Esophagus (tissue), 2 donors: ENCODE results near the gene UQCRQ. TPM values are rescaled to one million over a fixed set of nuclear protein-coding genes. Genes with fewer than 3 reads are reported as not detected.

Experiments used
- H3K27ac ChIP-seq, 2 donors: one replicate each; pipeline ENCODE4 v1.5.1; 2013; ENCODE audit warnings: low read depth in 2 of 2, mild to moderate bottlenecking in 2 of 2, inconsistent platforms in 1 of 2, low read length in 1 of 2, moderate library complexity in 1 of 2
- H3K27me3 ChIP-seq, 2 donors: one replicate each; pipeline ENCODE4 v1.6.1; 2013; ENCODE audit warnings: low read length in 2 of 2, control low read depth in 1 of 2, mild to moderate bottlenecking in 1 of 2; ENCODE audit not compliant: insufficient read depth in 2 of 2, control insufficient read depth in 1 of 2
- H3K36me3 ChIP-seq, 2 donors: one replicate each; pipeline ENCODE4 v1.6.1; 2013; ENCODE audit warnings: low read length in 1 of 2; ENCODE audit not compliant: control insufficient read depth in 2 of 2, insufficient read depth in 2 of 2
- H3K4me1 ChIP-seq, 2 donors: one replicate each; pipeline ENCODE4 v1.6.1; 2013; ENCODE audit warnings: low read length in 1 of 2; ENCODE audit not compliant: control insufficient read depth in 2 of 2, insufficient read depth in 2 of 2
- H3K4me3 ChIP-seq, 2 donors: one replicate each; pipeline ENCODE4 v1.5.1; 2013; ENCODE audit warnings: low read length in 2 of 2, mild to moderate bottlenecking in 2 of 2, low read depth in 1 of 2, moderate library complexity in 1 of 2
- H3K9me3 ChIP-seq, 2 donors: one replicate each; pipeline ENCODE4 v1.6.1; 2013; ENCODE audit warnings: mild to moderate bottlenecking in 2 of 2, low read depth in 1 of 2, low read length in 1 of 2, moderate library complexity in 1 of 2; ENCODE audit not compliant: control insufficient read depth in 2 of 2, insufficient read depth in 1 of 2
- WGBS, 2 donors: extraction: QIAGEN DNeasy Blood & Tissue Kit; methylation state at CpG; one replicate each; pipeline ENCODE4 v1.1.7; 2013; 5-methylcytosine and 5-hydroxymethylcytosine counted together
- polyA plus RNA-seq, 2 donors: library from polyadenylated mRNA; stranded (reverse); fragments of 200-250 nt; gene quantifications; one replicate each; pipeline ENCODE4 v1.2.3, GENCODE V29; 2013
- donor health status: healthy with polysubstance abuse.
- donor health status: Bipolar disorder and iron deficiency.

The UQCRQ gene
- polyA plus RNA-seq, 2 donors, result 351 to 424 TPM

DNA sequence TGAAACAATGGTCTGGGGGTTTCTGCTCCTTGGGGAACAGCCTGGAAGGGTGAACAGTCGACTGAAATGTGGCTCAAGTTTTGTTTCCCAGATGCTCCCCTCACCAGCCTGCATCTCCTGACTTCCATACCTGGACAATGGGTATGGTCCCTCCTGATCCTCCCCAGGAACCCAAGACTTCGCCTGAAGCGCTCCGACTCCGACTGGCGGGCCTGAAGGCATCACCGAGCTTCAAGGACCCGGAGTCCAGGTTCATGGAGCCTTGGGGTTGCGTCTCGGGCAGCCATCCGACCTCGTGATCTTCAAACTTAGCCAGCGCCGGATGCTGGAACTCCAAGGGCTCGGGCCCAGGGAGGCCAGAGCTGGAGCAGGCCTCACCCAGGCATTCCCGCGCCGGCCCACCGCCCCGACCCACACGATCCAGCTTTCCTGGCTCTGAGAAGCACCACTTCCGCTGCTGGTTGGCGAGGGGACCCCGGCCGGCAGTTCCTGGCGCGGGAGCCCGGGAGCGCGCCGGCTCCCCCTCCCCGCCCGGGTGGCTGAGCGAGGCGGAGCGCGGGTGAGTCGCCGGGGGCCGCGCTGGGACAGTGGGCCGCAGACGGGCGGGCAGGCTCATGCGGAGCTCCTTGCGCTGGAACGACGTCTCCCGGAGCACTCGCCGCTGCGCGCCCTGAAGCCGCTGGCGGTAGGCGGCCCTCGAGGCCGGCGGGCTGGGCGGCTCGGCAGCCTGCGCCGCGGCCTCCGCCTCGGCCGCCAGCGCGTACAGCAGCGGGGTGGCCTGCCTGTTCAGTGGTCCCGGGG is 41.2 kb upstream of the UQCRQ start:
- Histone ChIP-seq H3K4me3 (peak overlapping the region in 1 of 2 donors; percentile 43), H3K36me3 (peaks cover 5 to 6% of the 10 kb centered on the region in 2 donors), H3K4me1 (peaks cover 0 to 18% of the 10 kb centered on the region in 2 donors), H3K27ac (no peak overlapping the region), H3K27me3 (no peaks in the 10 kb centered on the region), H3K9me3 (peaks cover 0 to 3% of the 10 kb centered on the region in 2 donors)
- 53 to 70% methylated on average over 46 to 71 of the region's 71 CpGs for WGBS, 2 donors

DNA sequence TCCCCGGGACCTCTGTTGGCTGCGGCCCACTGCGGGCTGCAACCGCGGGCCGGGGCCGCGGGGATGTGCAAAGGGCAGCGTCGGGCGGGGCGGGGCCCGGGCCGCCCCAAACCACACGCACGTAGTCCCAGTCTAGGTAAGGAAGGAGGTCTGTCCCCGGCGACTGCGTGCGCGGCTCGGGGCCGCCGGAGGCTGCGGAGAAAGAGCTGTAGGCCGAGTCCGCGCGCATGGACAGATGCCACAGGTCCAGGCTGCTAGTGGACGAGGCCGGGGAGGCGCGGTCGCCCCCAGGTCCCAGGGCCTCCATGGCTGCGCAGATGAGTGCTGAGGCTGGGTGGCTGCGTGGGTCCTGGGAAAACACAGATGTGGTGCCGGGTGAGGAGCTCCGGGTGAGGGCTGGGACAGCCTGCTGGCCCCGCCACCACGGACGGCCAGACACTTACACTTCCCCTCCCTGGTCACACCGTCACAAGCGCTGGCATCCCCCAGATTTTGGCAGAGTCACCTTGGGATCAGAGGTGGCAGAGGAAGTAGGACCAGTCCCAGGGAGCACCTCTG is 40.5 kb upstream of the UQCRQ start:
- Histone ChIP-seq H3K4me1 (peaks cover 0 to 18% of the 10 kb centered on the region in 2 donors), H3K36me3 (peaks cover 5 to 6% of the 10 kb centered on the region in 2 donors), H3K27me3 (no peaks in the 10 kb centered on the region), H3K4me3 (peak overlapping the region in 1 of 2 donors; percentile 43), H3K27ac (no peak overlapping the region), H3K9me3 (peaks cover 0 to 3% of the 10 kb centered on the region in 2 donors)
- 50 to 52% methylated on average over 39 to 43 of the region's 43 CpGs for WGBS, 2 donors

DNA sequence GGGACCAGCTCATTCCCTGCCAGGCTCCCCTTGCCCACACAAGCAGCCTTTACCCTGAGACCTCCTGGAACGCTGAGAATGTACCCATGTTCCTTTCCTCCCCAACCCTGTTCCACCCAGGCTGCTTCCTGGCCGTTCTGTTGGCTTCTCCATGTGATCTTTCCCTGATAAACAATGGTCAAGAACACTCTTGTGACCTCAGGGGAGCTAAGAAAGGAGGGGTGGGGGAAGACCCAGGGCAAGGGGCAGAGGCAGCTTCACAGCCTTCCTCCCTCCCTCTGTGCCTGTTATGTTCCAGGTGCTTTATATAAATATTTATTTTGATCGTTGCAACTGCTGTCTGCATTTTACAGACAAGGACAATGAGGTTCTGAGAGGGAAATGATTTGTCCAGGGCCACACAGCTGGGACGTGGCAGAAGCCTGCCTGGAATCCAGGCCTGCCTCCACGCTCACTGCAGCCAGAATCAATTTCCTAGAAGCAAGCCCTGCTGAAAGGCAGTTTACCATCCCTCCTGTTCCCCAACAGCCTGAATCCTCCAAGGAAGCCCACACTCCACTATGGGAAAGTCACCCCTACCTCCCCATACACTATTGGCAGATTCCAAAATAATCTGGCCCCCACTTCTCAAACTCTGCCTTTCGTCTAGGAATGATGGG is 39.9 kb upstream of the UQCRQ start:
- H3K36me3 ChIP-seq, result peaks cover 5 to 6% of the 10 kb centered on the region in 2 donors
- no peaks in the 10 kb centered on the region for H3K27me3 ChIP-seq
- peaks cover 0 to 3% of the 10 kb centered on the region in 2 donors for H3K9me3 ChIP-seq
- peaks cover 0 to 18% of the 10 kb centered on the region in 2 donors for H3K4me1 ChIP-seq
- WGBS, 2 donors, result 82% methylated on average over 6 of the region's 6 CpGs
- H3K27ac ChIP-seq, result no peak overlapping the region
- H3K4me3 ChIP-seq, result no peak overlapping the region

DNA sequence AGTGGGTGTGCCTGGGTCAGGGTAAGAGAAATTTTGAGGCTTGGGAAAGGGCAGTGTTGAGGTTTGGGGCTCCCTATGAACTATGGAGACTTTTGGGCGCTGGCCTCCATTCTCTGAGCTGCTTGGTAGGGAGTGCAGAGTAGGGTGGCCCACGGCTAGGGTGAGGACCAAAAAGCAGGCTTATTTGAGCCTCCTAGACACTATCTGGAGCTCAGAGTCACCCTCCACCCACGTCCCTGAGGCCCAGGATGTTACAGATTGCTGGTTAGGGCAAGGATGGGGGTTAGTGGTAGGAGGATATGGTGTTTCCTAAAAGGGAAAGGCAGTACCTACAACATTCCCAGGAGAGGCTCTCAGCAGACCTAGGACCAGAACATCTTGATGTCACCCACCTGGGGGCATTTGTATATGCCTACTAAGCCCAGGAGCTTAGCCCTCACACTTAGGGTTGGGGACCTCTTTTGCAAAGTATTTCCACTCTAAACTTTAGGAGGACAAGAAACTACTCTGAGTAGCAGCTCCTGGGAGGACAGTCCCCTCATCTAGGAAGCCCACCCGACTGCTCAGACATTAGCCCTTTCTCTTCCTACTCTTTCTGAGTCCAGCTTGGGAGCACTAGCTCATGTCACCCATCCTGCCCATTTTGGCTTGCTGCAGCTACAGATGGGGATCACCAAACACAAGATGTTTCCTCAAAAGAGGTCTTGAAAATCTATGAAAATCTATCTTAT is 38.3 kb upstream of the UQCRQ start:
- Histone ChIP-seq H3K27me3 (no peaks in the 10 kb centered on the region), H3K36me3 (peaks cover 5 to 6% of the 10 kb centered on the region in 2 donors), H3K4me3 (no peak overlapping the region), H3K4me1 (peaks cover 0 to 14% of the 10 kb centered on the region in 2 donors), H3K27ac (no peak overlapping the region), H3K9me3 (peaks cover 0 to 3% of the 10 kb centered on the region in 2 donors)
- 91 to 94% methylated on average over 4 of the region's 4 CpGs for WGBS, 2 donors

DNA sequence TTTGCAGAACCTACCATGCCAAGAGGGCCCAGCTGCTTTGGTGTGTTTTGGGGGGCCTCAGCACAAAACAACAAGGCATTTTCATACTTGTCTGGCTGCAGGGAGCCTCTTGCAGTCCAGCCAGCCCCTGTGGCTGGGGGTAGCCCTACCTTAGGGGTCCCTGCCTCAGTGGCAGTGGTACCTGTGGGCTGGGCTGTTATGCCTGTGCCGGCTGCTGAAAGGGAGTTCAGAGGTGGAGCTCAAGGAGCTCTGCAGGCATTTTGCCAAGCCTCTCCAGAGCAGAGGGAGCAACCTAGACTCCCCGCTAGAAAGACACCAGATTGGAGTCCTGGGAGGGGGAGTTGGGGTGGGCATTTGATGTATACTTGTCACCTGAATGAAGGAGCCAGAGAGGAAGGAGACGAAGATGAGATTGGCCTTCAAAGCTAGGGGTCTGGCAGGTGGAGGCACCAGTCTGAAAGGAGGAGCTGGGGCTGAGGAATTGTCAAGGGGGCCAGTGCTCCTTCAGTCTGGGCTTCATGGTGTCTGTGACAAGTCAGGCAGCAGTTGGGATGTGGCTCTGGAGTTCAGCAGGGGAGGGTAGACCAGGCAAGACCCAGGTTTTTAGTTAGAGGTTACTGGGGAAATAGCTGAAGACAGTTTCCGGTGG is 37.5 kb upstream of the UQCRQ start:
- WGBS, 2 donors, result 65 to 73% methylated on average over 4 of the region's 4 CpGs
- peaks cover 0 to 3% of the 10 kb centered on the region in 2 donors for H3K9me3 ChIP-seq

DNA sequence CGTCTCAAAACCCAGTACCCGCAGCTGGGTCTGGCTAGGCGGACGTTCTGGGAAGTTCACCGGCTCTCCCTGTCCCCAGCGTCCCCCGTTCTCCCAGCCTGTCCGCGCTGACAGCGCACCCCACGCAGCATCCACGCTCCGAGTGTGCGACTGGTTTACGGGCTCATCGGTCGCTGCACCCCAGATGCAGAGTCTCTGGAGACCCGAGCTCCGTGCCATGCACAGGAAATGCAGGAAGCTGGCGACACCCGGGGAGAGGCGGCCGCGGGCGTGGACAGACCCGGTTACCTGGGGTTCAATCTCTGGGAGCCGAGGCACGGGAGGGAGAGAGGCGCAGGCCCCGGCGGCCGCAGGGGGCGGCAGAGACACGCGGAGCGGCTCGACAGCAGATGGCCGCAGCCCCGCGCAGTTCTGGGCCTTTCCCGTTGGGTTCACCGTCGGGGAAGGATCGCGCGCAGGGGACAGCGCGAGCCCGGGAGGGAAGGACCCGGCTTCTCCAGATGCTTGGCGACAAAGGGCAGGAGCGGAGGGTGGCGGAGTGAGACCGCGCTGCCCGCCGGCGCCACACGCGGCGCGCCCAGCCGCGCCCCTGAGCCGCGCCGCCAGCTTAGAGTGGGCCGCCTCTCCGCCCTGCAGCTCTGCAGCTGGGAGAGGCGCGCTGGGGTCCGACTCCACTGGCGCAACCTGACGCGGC is 36.6 kb upstream of the UQCRQ start:
- peak overlapping the region; percentile 46 to 74 for H3K27ac ChIP-seq
- H3K27me3 ChIP-seq, result no peaks in the 10 kb centered on the region

More for the DNA sequence above, 37.5 kb upstream of the UQCRQ start:
- Histone ChIP-seq H3K4me1 (peaks cover 0 to 11% of the 10 kb centered on the region in 2 donors), H3K27ac (no peak overlapping the region), H3K4me3 (no peak overlapping the region), H3K27me3 (no peaks in the 10 kb centered on the region), H3K36me3 (peaks cover 4 to 5% of the 10 kb centered on the region in 2 donors)

DNA sequence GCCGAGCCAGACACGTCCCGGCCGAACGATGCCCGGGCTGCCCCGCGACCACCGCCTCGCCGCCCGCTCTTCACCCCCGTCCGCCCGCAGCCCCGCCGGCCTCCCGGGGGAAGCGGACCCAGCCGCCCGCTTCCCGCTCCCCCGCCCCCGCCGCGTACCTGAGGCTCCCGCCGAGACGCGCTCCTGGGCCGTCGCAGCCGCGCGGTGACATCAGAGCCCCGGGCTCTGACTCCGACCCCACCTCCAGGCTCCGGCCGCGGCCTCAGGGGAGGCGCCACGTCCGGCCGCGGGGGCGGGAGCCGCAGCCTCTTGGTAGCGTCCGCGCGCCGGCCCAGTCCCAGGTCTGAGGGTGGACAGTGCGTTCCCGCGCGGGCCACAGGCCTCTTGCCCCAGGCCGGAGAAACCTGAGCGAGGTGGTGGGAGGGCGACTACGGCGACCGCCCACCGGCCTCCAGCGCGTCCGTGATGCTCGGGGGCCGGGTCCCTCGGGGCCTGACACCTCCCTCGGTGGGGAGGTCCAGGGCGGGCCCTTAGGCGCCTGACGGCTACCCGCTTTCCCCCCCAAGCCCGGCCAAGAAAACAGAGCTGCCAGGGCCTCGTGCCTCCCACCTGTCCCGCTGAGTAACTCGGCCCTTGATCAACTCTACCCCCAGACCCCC is 35.9 kb upstream of the UQCRQ start, which contains the start of gene SHROOM1:
Gene SHROOM1, minus strand, starts transcription at position 212 of the 659 bp plus-strand sequence. CDS start 4,507 bp downstream, outside the sequence.
- Histone ChIP-seq H3K27me3 (no peaks in the 10 kb centered on the region), H3K4me1 (peaks cover 0 to 11% of the 10 kb centered on the region in 2 donors), H3K9me3 (peaks cover 0 to 3% of the 10 kb centered on the region in 2 donors), H3K4me3 (peak within 1 kb of the TSS; percentile 57 to 85), H3K36me3 (no peaks in the 10 kb centered on the region), H3K27ac (peak within 1 kb of the TSS; percentile 46 to 74)
- 4% methylated on average over 62 to 78 of the region's 78 CpGs for WGBS, 2 donors

More for the DNA sequence above, 36.6 kb upstream of the UQCRQ start:
- WGBS, 2 donors, result 2 to 3% methylated on average over 70 to 75 of the region's 75 CpGs
- peak overlapping the region; percentile 57 to 85 for H3K4me3 ChIP-seq
- peaks cover 0 to under 1% of the 10 kb centered on the region in 2 donors for H3K36me3 ChIP-seq
- H3K9me3 ChIP-seq, result peaks cover 0 to 3% of the 10 kb centered on the region in 2 donors
- H3K4me1 ChIP-seq, result peaks cover 0 to 11% of the 10 kb centered on the region in 2 donors
